GM10248 (cell line): Measurements from ENCODE around the gene GSK3B.

Experiments used
- CTCF ChIA-PET: fragments of 300-600 bp; sonication (Branson Sonifier 250); formaldehyde crosslinking; extraction: SDS; loops from one replicate; lab custom pipeline; 2021; ENCODE audit warnings: antibody characterized with exemption; lab: Yijun Ruan, JAX
- POLR2A ChIA-PET: fragments of 350-650 bp; sonication (Branson Sonifier 250); formaldehyde crosslinking; extraction: SDS; loops from one replicate; lab custom pipeline; 2020; ENCODE audit warnings: antibody characterized with exemption; lab: Yijun Ruan, JAX
- DNase-seq: peaks from one replicate; pipeline ENCODE4 v3.0.0; 2012; ENCODE audit errors: extremely low spot score
- TF ChIP-seq, protein P1 (sequence below): IDR thresholded peaks from 2 replicates; pipeline ENCODE4 v1.5.1; 2012; ENCODE audit warnings: mild to moderate bottlenecking, low read depth; ENCODE audit errors: extremely low read depth, missing control alignments, control extremely low read depth

GSK3B gene

DNA sequence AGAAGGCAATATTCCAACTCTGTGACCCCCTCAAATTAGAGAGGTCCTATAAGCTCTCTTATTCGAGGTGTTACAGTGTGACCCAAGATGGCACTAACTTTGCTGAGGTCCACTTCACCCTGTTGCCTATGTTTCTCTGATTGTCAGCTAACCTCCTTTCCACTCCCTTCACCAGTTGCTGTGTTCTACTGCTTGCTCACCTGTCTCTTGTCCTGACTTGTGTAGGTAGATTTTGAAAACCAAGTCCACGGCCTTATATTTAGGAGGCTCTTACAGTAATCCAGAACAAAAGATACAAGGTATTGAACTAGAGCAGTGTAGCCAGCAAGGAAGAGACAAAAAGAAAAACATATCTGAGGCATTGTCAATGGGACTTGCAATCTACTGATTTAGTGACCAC, 20.1 kb upstream of the GSK3B start:
- POLR2A ChIA-PET = no interaction called here
- DNase-seq = no peak

DNA sequence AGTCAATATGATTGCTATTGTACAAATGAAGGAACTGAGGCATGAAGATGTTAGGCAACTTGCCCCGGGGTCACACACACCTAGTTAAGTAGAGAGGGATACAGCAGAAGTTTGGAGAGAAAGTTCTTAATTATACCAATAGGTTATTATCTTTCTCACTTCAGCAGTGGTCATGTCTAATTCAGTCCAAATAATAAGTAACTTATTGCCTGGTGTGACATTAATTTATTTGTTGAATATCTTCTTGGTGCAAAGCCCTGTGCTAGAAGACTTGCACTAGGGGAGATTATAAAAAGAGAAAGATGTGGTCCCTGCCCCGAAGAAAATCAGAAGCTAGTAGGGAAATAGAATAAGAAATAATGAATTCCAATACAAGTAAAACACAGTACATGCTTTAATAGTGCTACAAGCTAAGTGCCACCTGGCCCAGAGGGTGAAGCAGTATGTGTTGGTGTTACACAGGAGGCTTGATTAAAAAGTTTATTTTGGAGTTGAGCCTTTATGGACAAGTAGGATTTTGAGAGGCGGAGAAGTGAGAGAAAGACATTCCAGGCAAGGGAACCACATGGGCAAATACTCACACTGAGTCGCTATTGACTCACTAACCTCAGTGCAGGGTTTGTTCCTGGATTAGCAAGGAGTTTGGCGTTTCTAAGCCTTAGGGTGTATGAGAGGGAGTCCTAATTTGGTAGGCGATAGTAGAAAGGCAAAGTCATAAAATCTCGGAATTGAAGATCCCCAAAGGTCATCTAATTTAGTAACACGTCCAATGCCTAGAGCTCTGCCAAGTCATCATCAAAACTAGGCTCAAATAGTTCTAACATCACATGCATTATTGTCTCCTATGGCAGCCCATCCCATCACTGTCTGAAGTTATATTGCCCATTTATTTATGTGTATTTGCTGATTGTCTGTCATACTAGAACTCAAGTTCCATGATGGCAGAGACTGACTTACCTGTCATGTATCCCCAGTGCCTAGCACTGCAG, 19.2 kb upstream of the GSK3B start:
- CTCF ChIA-PET = interaction anchor here (1.2 to 1.7 kb wide), 2 partner anchors 12 to 17 kb away, joined by 3 read pairs; no protein-coding TSS in a partner anchor
- DNase-seq = no peak
- TF ChIP-seq, protein P1, sequence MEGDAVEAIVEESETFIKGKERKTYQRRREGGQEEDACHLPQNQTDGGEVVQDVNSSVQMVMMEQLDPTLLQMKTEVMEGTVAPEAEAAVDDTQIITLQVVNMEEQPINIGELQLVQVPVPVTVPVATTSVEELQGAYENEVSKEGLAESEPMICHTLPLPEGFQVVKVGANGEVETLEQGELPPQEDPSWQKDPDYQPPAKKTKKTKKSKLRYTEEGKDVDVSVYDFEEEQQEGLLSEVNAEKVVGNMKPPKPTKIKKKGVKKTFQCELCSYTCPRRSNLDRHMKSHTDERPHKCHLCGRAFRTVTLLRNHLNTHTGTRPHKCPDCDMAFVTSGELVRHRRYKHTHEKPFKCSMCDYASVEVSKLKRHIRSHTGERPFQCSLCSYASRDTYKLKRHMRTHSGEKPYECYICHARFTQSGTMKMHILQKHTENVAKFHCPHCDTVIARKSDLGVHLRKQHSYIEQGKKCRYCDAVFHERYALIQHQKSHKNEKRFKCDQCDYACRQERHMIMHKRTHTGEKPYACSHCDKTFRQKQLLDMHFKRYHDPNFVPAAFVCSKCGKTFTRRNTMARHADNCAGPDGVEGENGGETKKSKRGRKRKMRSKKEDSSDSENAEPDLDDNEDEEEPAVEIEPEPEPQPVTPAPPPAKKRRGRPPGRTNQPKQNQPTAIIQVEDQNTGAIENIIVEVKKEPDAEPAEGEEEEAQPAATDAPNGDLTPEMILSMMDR = no peak
- POLR2A ChIA-PET = no interaction called here

More for the DNA sequence above, 20.1 kb upstream of the GSK3B start:
- TF ChIP-seq, protein P1 = no peak
- CTCF ChIA-PET = interaction anchor here (1.2 to 1.7 kb wide), 2 partner anchors 13 to 18 kb away, joined by 3 read pairs; no protein-coding TSS in a partner anchor

DNA sequence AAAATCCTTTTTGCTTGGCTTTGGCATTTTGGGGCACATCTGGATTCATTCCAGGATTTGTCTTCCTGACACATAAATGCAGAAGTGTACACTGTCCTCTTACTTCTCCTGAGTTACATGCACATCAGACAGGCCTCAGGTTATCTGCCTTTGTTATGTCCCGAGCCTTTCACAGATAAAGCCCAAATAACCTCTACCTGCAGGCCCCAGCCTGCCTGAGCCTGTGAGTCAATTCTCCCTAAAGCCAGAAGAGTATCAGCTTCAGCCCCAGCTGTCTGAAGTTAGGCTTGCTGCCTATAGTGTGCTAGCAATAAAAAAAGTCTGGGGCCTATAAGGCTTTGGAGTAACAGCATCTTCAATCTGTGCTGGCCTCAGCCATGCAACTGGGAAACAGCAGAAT, 17.7 kb upstream of the GSK3B start:
- CTCF ChIA-PET = interaction anchor here (1.8 kb wide), 1 partner anchor 11 kb away, joined by 4 read pairs; no protein-coding TSS in a partner anchor
- POLR2A ChIA-PET = no interaction called here
- DNase-seq = no peak
- TF ChIP-seq, protein P1 = no peak

DNA sequence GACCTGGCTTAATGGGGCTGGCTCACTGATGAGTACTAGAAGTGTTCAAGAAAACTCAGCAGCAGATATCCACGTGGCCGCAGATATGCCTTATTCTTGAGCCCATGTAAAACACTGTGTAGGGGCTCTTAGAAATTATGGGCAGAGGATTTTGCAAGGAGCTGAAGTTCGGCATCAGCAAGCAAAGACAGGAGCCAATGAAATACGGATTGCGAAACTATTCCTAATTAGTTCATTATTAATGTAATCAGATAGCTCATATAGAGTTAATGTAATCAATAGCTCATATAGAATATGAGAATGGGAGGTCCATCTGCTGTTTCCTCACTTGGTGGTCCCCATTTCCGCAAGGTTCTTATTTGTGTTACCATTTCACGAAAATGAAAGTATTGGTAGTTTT, 9.0 kb upstream of the GSK3B start:
- CTCF ChIA-PET = interaction anchor here (1.2 kb wide), 1 partner anchor 31 kb away, joined by 3 read pairs; no protein-coding TSS in a partner anchor
- POLR2A ChIA-PET = interaction anchor here (1.0 kb wide), 1 partner anchor 8 kb away, joined by 3 read pairs; no protein-coding TSS in a partner anchor
- no peak for DNase-seq
- TF ChIP-seq, protein P1 = no peak

DNA sequence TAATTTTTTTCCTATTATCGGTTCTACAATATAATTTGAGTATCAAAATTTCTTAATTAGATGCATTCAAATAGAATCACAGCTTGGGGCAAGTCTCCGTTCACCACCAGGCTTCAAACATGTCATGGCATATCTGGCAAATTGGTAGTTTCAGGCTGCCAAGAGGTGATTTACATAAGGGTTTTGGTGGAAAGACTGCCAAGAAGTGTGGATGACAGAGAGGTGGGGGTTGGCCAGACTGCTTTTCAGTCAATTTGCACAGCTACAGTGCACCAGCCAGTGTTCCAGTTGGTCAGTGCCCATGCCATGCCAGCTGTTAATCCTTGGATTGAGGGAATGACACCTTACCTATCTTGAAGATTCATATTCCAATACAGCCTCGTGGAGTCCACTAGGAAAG, 8.4 kb upstream of the GSK3B start:
- ChIA-PET POLR2A (no interaction called here), CTCF (interaction anchor here (1.2 kb wide), 1 partner anchor 32 kb away, joined by 3 read pairs; no protein-coding TSS in a partner anchor)
- DNase-seq = no peak
- TF ChIP-seq, protein P1 = no peak

DNA sequence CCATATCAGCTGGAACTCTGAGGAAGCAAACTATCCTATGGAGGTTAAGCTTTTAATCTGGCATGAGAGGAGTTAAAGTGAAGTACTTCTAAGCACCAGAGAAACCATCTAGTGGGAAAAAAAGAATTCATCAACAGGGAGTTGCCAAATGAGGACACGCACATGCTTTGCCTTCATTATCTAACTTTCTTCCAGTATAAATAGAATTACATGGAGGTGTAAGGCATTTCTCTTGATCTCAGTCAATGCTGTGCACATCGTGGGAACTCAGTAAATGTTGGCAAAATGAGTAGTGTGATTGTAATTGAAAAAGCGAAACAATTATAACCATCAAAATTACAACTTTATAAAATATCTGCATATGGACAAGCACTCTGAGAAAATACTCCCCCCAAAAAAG, 8.0 kb upstream of the GSK3B start:
- no peak for DNase-seq
- ChIA-PET POLR2A (no interaction called here), CTCF (interaction anchor here (0.9 to 1.2 kb wide), 2 partner anchors 12 to 32 kb away, joined by 3 read pairs; no protein-coding TSS in a partner anchor)
- TF ChIP-seq, protein P1 = no peak
